Measurements from ENCODE around the gene EFNA2. TPM values are rescaled to one million over a fixed set of nuclear protein-coding genes. Genes with fewer than 3 reads are reported as not detected.
A peak's percentile ranks its signal among the peaks of the same experiment; 100 is the strongest.

Gene EFNA2
- total RNA-seq, 1 experiment from 2014 or later, result not detected

- DNase-seq, result no peak
- ChIA-PET CTCF (interaction anchor here (0.6 kb wide), 1 partner anchor 566 kb away, joined by 6 read pairs; no protein-coding TSS in a partner anchor), POLR2A (ENCODE audit: unreplicated experiment) (no interaction called here)
- intact Hi-C loops (cut with micrococcal nuclease), result no loop called here
- Histone ChIP-seq H3K9me3 (ENCODE audit: low read length) (no peaks in the 10 kb centered on the region), H3K4me2 (ENCODE audit: low read length) (no peak overlapping the region), H3K9me2 (replicated peaks; ENCODE audit: low read length) (no peaks in the 10 kb centered on the region), H3K27me3 (ENCODE audit: low read length) (peaks cover 12% of the 10 kb centered on the region; the same call in 1 of the 2 replicates), H3F3A (ENCODE audit: low read length, unreplicated experiment) (no peaks in the 10 kb centered on the region), H3K36me3 (ENCODE audit: low read depth, low read length) (no peaks in the 10 kb centered on the region), H3K79me2 (ENCODE audit: low read length) (no peaks in the 10 kb centered on the region), H3K27ac (ENCODE audit: low read length) (no peak overlapping the region), H3K4me1 (ENCODE audit: insufficient read depth, low read length) (no peaks in the 10 kb centered on the region), H4K20me1 (ENCODE audit: low read length) (no peaks in the 10 kb centered on the region), H2AFZ (ENCODE audit: low read length) (no peak overlapping the region), H3K4me3 (ENCODE audit: low read length) (no peak overlapping the region), H3K9ac (ENCODE audit: low read length) (no peak overlapping the region)
- no peak for ATAC-seq
- TF ChIP-seq EZH2 (IDR thresholded peaks at IDR 0.05; ENCODE audit: low read length, unreplicated experiment) (no peak), CTCF (conservative IDR thresholded peaks at IDR 0.05; ENCODE audit: low read depth, low read length) (no peak), EZH2phosphoT487 (IDR thresholded peaks at IDR 0.05; ENCODE audit: borderline replicate concordance, low read length) (no peak)
- BruUV-seq (replicated peaks), result no TSS peak
Measured at GRCh38 chr19:1294688-1295087, 9.0 kb downstream of the EFNA2 start.

- Histone ChIP-seq H3K9me2 (replicated peaks; ENCODE audit: low read length) (no peaks in the 10 kb centered on the region), H3K9me3 (ENCODE audit: low read length) (no peaks in the 10 kb centered on the region), H3K79me2 (ENCODE audit: low read length) (no peaks in the 10 kb centered on the region), H3K27me3 (ENCODE audit: low read length) (peaks cover 5% of the 10 kb centered on the region; the same call in 1 of the 2 replicates), H3K4me3 (ENCODE audit: low read length) (no peak overlapping the region), H3K9ac (ENCODE audit: low read length) (no peak overlapping the region), H3K36me3 (ENCODE audit: low read depth, low read length) (no peaks in the 10 kb centered on the region), H3K27ac (ENCODE audit: low read length) (no peak overlapping the region), H3K4me2 (ENCODE audit: low read length) (peak overlapping the region; percentile 39; the same call in 1 of the 2 replicates), H3K4me1 (ENCODE audit: insufficient read depth, low read length) (no peaks in the 10 kb centered on the region), H3F3A (ENCODE audit: low read length, unreplicated experiment) (no peaks in the 10 kb centered on the region), H4K20me1 (ENCODE audit: low read length) (no peaks in the 10 kb centered on the region), H2AFZ (ENCODE audit: low read length) (no peak overlapping the region)
- DNase-seq (no peak), ATAC-seq (0 out of 2 replicates have a peak, but pooled peaks have one; percentile 20)
- ChIA-PET CTCF (no interaction called here), POLR2A (ENCODE audit: unreplicated experiment) (no interaction called here)
- no TSS peak for BruUV-seq (replicated peaks)
- intact Hi-C loops (cut with micrococcal nuclease), result no loop called here
- TF ChIP-seq CTCF (conservative IDR thresholded peaks at IDR 0.05; ENCODE audit: low read depth, low read length) (no peak), EZH2 (IDR thresholded peaks at IDR 0.05; ENCODE audit: low read length, unreplicated experiment) (no peak), EZH2phosphoT487 (IDR thresholded peaks at IDR 0.05; ENCODE audit: borderline replicate concordance, low read length) (no peak)
Measured at GRCh38 chr19:1295169-1296012, 9.7 kb downstream of the EFNA2 start.

- Histone ChIP-seq H4K20me1 (ENCODE audit: low read length) (no peaks in the 10 kb centered on the region), H3K4me2 (ENCODE audit: low read length) (no peak overlapping the region), H3K36me3 (ENCODE audit: low read depth, low read length) (no peaks in the 10 kb centered on the region), H3K79me2 (ENCODE audit: low read length) (no peaks in the 10 kb centered on the region), H2AFZ (ENCODE audit: low read length) (no peak overlapping the region), H3K27ac (ENCODE audit: low read length) (no peak overlapping the region), H3F3A (ENCODE audit: low read length, unreplicated experiment) (no peaks in the 10 kb centered on the region), H3K4me3 (ENCODE audit: low read length) (no peak overlapping the region), H3K4me1 (ENCODE audit: insufficient read depth, low read length) (no peaks in the 10 kb centered on the region), H3K9ac (ENCODE audit: low read length) (no peak overlapping the region), H3K27me3 (ENCODE audit: low read length) (no peaks in the 10 kb centered on the region; the same call in 1 of the 2 replicates), H3K9me2 (replicated peaks; ENCODE audit: low read length) (no peaks in the 10 kb centered on the region), H3K9me3 (ENCODE audit: low read length) (no peaks in the 10 kb centered on the region)
- BruUV-seq (replicated peaks), result no TSS peak
- ChIA-PET POLR2A (ENCODE audit: unreplicated experiment) (no interaction called here), CTCF (no interaction called here)
- no peak for TF ChIP-seq EZH2 (IDR thresholded peaks at IDR 0.05; ENCODE audit: low read length, unreplicated experiment)
- TF ChIP-seq EZH2phosphoT487 (IDR thresholded peaks at IDR 0.05; ENCODE audit: borderline replicate concordance, low read length), result no peak
- no peak for TF ChIP-seq CTCF (conservative IDR thresholded peaks at IDR 0.05; ENCODE audit: low read depth, low read length)
- ATAC-seq (no peak), DNase-seq (no peak)
- intact Hi-C loops (cut with micrococcal nuclease), result no loop called here
Measured at GRCh38 chr19:1296078-1296477, 10.4 kb downstream of the EFNA2 start.

Measured in PC-3 (cell line).